Activated T-cell treated with anti-CD3 and anti-CD28 coated beads, Interleukin-2, amount 50 U/mL, for 1 hour (primary cell): ENCODE data around the gene ZNF426.

Experiments
- DNase-seq: peaks from one replicate; pipeline ENCODE4 v3.0.0-alpha.2; 2020

ZNF426 gene

GRCh38 chr19:9494096-9494495, 44.3 kb downstream of the ZNF426 start:
- DNase-seq: no peak

- no peak for DNase-seq
Measured at GRCh38 chr19:9487016-9487415, 51.4 kb downstream of the ZNF426 start.

GRCh38 chr19:9485140-9485539, 53.3 kb downstream of the ZNF426 start:
- no peak for DNase-seq

- DNase-seq: no peak
Measured at GRCh38 chr19:9474975-9475374, 63.5 kb downstream of the ZNF426 start.
